ENCODE measurements around the gene PLCB2. TPM values are rescaled to one million over a fixed set of nuclear protein-coding genes. Genes with fewer than 3 reads are reported as not detected.

Gene PLCB2
- total RNA-seq, 1 experiment from 2014 or later: 7.4 TPM

DNA sequence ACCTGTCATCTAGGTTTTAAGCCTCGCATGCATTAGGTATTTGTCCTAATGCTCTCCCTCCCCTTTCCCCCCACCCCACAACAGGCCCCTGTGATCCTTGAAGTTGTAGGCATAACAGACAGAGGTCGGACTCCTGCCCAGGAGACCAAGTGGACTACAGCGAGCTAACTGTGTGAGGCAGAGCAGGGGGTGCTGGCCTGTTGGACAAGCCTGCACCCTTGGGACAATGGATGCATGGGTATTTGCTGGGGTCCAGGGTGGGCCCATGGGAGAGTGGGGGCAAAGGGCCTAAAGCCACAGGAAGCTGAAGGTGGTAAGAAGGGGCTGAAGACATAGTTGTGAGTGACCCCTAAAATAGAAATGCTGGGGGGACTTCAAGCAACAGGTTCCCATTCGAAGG is 2.5 kb downstream of the PLCB2 start:
- H4K20me1 ChIP-seq (ENCODE audit: control insufficient read depth, insufficient read depth, insufficient read length): no peaks in the 10 kb centered on the region
- WGBS (ENCODE audit: extremely low coverage, insufficient read length, low lambda C conversion rate): no CpG with 5 or more reads among the region's 4 CpGs
- no peaks in the 10 kb centered on the region for H3K9me3 ChIP-seq (ENCODE audit: control insufficient read depth, low read depth, low read length)
- no peak overlapping the region for H4K5ac ChIP-seq (ENCODE audit: insufficient read length, low read depth, low read length)
- H2BK12ac ChIP-seq (ENCODE audit: insufficient read length, low read depth, low read length): no peak overlapping the region
- peaks cover 6% of the 10 kb centered on the region; the same call in 1 of the 2 replicates for H3K4me1 ChIP-seq (ENCODE audit: insufficient read depth, low read length)
- H3K79me2 ChIP-seq (ENCODE audit: insufficient read depth, low read length): no peaks in the 10 kb centered on the region
- H2BK5ac ChIP-seq (ENCODE audit: insufficient read length, low read length): no peak overlapping the region
- H2BK20ac ChIP-seq (ENCODE audit: low read depth, low read length, poor library complexity, severe bottlenecking): no peak overlapping the region
- no peaks in the 10 kb centered on the region for H3K23me2 ChIP-seq (ENCODE audit: insufficient read length, low read depth, low read length, poor library complexity, severe bottlenecking)
- Mint-ChIP-seq H3K27ac (no peak overlapping the region), H3K4me3 (no peak overlapping the region), H3K9me3 (peaks cover 5% of the 10 kb centered on the region in 2 experiments; a peak in 4 of 5 replicates), H3K27me3 (ENCODE audit: low read depth) (peaks cover 18% of the 10 kb centered on the region), H3K4me1 (peaks cover 37 to 47% of the 10 kb centered on the region in 2 experiments), H3K36me3 (ENCODE audit: insufficient read depth in 1 of 3, low read depth in 3 of 3) (peaks cover 0 to 6% (median 2%) of the 10 kb centered on the region in 3 experiments; a peak in 4 of 7 replicates)
- H3K23ac ChIP-seq (ENCODE audit: insufficient read length, low read depth, low read length): no peak overlapping the region
- H2AFZ ChIP-seq (ENCODE audit: low read length): no peak overlapping the region
- no peak for DNase-seq
- no peak overlapping the region for H2AK5ac ChIP-seq (ENCODE audit: insufficient read length, low read length)
- H2BK15ac ChIP-seq (ENCODE audit: low read depth, low read length): no peak overlapping the region
- no peak overlapping the region for H3K4ac ChIP-seq (ENCODE audit: low read depth, low read length)
- no peak overlapping the region for H4K91ac ChIP-seq (ENCODE audit: insufficient read length, low read depth, low read length)
- H3K56ac ChIP-seq (ENCODE audit: insufficient read length, low read depth, low read length): no peak overlapping the region
- TF ChIP-seq, protein P1, sequence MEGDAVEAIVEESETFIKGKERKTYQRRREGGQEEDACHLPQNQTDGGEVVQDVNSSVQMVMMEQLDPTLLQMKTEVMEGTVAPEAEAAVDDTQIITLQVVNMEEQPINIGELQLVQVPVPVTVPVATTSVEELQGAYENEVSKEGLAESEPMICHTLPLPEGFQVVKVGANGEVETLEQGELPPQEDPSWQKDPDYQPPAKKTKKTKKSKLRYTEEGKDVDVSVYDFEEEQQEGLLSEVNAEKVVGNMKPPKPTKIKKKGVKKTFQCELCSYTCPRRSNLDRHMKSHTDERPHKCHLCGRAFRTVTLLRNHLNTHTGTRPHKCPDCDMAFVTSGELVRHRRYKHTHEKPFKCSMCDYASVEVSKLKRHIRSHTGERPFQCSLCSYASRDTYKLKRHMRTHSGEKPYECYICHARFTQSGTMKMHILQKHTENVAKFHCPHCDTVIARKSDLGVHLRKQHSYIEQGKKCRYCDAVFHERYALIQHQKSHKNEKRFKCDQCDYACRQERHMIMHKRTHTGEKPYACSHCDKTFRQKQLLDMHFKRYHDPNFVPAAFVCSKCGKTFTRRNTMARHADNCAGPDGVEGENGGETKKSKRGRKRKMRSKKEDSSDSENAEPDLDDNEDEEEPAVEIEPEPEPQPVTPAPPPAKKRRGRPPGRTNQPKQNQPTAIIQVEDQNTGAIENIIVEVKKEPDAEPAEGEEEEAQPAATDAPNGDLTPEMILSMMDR (conservative IDR thresholded peaks at IDR 0.05): no peak
- no peak overlapping the region for H2BK120ac ChIP-seq (ENCODE audit: low read depth, low read length, poor library complexity, severe bottlenecking)
- no peak overlapping the region for H3K9ac ChIP-seq (ENCODE audit: extremely low read depth, insufficient read length, low read length)
- H3K4me2 ChIP-seq (ENCODE audit: insufficient read depth, insufficient read length, low read length): no peak overlapping the region
- H3K14ac ChIP-seq (ENCODE audit: insufficient read depth, low read length): no peak overlapping the region
- H3K27me3 ChIP-seq (ENCODE audit: insufficient read depth, low read length): no peaks in the 10 kb centered on the region
- H3K18ac ChIP-seq (ENCODE audit: insufficient read length, low read depth, low read length): no peak overlapping the region
- no peak overlapping the region for H4K8ac ChIP-seq (replicated peaks; ENCODE audit: insufficient read length, low read depth, low read length)
- H3K79me1 ChIP-seq (ENCODE audit: insufficient read depth, low read depth, low read length, poor library complexity, severe bottlenecking): no peaks in the 10 kb centered on the region
- H3K27ac ChIP-seq (ENCODE audit: insufficient read length, low read depth, low read length): no peak overlapping the region
- no peak overlapping the region for H3T11ph ChIP-seq (ENCODE audit: low read length)

Measured in H9 (cell line).